ENCODE results near the gene PRSS2.

DNA sequence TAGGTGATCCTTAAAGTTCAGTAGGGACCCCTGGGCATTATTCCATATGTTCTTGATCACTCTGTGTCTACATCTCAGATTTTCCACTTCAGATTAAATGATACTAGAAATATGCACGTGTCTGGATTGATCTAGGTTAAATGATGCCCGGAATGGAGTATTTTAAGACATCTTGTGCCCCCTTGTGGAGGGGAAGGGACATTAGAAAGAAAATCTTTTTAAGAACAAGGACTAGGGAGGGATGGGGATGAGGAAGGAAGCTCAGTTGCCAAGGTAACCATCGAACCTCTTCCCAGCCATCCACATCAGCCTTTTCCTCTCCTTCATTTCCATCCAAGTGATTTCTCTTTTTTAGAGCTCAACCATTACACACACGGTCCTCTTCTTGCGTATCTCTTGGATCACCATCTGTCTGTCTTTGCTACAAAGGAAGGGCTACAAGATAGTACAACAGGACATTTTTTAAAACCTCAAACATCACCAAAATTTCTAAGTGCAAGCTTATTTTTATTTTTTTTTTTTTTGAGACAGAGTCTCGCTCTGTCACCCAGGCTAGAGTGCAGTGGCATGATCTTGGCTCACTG lies 40.5 kb downstream of the PRSS2 start:
- TF ChIP-seq, protein P1, sequence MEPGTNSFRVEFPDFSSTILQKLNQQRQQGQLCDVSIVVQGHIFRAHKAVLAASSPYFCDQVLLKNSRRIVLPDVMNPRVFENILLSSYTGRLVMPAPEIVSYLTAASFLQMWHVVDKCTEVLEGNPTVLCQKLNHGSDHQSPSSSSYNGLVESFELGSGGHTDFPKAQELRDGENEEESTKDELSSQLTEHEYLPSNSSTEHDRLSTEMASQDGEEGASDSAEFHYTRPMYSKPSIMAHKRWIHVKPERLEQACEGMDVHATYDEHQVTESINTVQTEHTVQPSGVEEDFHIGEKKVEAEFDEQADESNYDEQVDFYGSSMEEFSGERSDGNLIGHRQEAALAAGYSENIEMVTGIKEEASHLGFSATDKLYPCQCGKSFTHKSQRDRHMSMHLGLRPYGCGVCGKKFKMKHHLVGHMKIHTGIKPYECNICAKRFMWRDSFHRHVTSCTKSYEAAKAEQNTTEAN (CRISPR knock-in tag; IDR thresholded peaks at IDR 0.05), result no peak
- no peak for TF ChIP-seq NFE2L1 (CRISPR knock-in tag; IDR thresholded peaks at IDR 0.05)
- TF ChIP-seq, protein P2, sequence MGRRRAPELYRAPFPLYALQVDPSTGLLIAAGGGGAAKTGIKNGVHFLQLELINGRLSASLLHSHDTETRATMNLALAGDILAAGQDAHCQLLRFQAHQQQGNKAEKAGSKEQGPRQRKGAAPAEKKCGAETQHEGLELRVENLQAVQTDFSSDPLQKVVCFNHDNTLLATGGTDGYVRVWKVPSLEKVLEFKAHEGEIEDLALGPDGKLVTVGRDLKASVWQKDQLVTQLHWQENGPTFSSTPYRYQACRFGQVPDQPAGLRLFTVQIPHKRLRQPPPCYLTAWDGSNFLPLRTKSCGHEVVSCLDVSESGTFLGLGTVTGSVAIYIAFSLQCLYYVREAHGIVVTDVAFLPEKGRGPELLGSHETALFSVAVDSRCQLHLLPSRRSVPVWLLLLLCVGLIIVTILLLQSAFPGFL (CRISPR knock-in tag; IDR thresholded peaks at IDR 0.05; ENCODE audit: borderline replicate concordance), result no peak
- no peak for TF ChIP-seq ZNF121 (CRISPR knock-in tag; IDR thresholded peaks at IDR 0.05)
- TF ChIP-seq, protein P3, sequence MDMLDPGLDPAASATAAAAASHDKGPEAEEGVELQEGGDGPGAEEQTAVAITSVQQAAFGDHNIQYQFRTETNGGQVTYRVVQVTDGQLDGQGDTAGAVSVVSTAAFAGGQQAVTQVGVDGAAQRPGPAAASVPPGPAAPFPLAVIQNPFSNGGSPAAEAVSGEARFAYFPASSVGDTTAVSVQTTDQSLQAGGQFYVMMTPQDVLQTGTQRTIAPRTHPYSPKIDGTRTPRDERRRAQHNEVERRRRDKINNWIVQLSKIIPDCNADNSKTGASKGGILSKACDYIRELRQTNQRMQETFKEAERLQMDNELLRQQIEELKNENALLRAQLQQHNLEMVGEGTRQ (CRISPR knock-in tag; IDR thresholded peaks at IDR 0.05), result no peak
- TF ChIP-seq, protein P4, sequence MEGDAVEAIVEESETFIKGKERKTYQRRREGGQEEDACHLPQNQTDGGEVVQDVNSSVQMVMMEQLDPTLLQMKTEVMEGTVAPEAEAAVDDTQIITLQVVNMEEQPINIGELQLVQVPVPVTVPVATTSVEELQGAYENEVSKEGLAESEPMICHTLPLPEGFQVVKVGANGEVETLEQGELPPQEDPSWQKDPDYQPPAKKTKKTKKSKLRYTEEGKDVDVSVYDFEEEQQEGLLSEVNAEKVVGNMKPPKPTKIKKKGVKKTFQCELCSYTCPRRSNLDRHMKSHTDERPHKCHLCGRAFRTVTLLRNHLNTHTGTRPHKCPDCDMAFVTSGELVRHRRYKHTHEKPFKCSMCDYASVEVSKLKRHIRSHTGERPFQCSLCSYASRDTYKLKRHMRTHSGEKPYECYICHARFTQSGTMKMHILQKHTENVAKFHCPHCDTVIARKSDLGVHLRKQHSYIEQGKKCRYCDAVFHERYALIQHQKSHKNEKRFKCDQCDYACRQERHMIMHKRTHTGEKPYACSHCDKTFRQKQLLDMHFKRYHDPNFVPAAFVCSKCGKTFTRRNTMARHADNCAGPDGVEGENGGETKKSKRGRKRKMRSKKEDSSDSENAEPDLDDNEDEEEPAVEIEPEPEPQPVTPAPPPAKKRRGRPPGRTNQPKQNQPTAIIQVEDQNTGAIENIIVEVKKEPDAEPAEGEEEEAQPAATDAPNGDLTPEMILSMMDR (IDR thresholded peaks at IDR 0.05), result peak; percentile 60
- TF ChIP-seq, protein P5, sequence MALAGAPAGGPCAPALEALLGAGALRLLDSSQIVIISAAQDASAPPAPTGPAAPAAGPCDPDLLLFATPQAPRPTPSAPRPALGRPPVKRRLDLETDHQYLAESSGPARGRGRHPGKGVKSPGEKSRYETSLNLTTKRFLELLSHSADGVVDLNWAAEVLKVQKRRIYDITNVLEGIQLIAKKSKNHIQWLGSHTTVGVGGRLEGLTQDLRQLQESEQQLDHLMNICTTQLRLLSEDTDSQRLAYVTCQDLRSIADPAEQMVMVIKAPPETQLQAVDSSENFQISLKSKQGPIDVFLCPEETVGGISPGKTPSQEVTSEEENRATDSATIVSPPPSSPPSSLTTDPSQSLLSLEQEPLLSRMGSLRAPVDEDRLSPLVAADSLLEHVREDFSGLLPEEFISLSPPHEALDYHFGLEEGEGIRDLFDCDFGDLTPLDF (CRISPR knock-in tag; IDR thresholded peaks at IDR 0.05), result no peak
- no peak for TF ChIP-seq NR3C1 (CRISPR knock-in tag; conservative IDR thresholded peaks at IDR 0.05; ENCODE audit: low read depth)
- TF ChIP-seq RELA (CRISPR knock-in tag; IDR thresholded peaks at IDR 0.05; ENCODE audit: borderline replicate concordance), result no peak
- TF ChIP-seq ZNF232 (CRISPR knock-in tag; IDR thresholded peaks at IDR 0.05), result no peak
- no peak for TF ChIP-seq NFYB (CRISPR knock-in tag; conservative IDR thresholded peaks at IDR 0.05; ENCODE audit: low read depth)
- TF ChIP-seq ELF4 (CRISPR knock-in tag; IDR thresholded peaks at IDR 0.05; ENCODE audit: low read depth), result no peak
- TF ChIP-seq, protein P6, sequence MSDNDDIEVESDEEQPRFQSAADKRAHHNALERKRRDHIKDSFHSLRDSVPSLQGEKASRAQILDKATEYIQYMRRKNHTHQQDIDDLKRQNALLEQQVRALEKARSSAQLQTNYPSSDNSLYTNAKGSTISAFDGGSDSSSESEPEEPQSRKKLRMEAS (CRISPR knock-in tag; IDR thresholded peaks at IDR 0.05), result no peak
